PC-3 (cell line): ENCODE measurements around the gene RCAN2. TPM values are rescaled to one million over a fixed set of nuclear protein-coding genes. Genes with fewer than 3 reads are reported as not detected.

Experiments used
- ATAC-seq: fragments of 200-7000 bp; cut with Tn5 transposase; 2 replicates; pipeline ENCODE4 v1.9.1; 2020; ENCODE audit warnings: mild to moderate bottlenecking, moderate library complexity
- BruUV-seq: library from RNA; stranded (reverse); fragments of 400-500 nt; replicated peaks from 2 replicates; lab custom pipeline; 2021; lab: Mats Ljungman, UMichigan
- CTCF ChIA-PET: fragments of 300-600 bp; sonication (Branson Sonifier 250); formaldehyde crosslinking; loops from one replicate; lab custom pipeline; 2022; ENCODE audit warnings: antibody characterized with exemption; lab: Charles Lee
- POLR2A ChIA-PET: fragments of 300-600 bp; sonication (Branson Sonifier 250); formaldehyde crosslinking; loops from one replicate; lab custom pipeline; 2022; ENCODE audit warnings: antibody characterized with exemption; ENCODE audit not compliant: unreplicated experiment; lab: Charles Lee
- DNase-seq: peaks from one replicate; pipeline ENCODE4 v3.0.0-alpha.2; 2015
- H2AFZ ChIP-seq: fragments of 300-600 bp; sonication (generic); 2 replicates; pipeline ENCODE4 v1.6.0; 2016; ENCODE audit warnings: antibody characterized with exemption, low read length
- H3F3A ChIP-seq: fragments of 300-600 bp; sonication (generic); one replicate; pipeline ENCODE4 v1.6.0; 2017; ENCODE audit warnings: antibody characterized with exemption, low read length, control low read depth, mild to moderate bottlenecking; ENCODE audit not compliant: unreplicated experiment
- H3K27ac ChIP-seq: fragments of 300-600 bp; sonication (generic); 2 replicates; pipeline ENCODE4 v1.5.1; 2016; ENCODE audit warnings: mild to moderate bottlenecking, low read length
- H3K27me3 ChIP-seq: fragments of 300-600 bp; sonication (generic); 2 replicates; pipeline ENCODE4 v1.6.1; 2016; ENCODE audit warnings: low read length, mixed read lengths
- H3K36me3 ChIP-seq: fragments of 300-600 bp; sonication (generic); 2 replicates; pipeline ENCODE4 v1.6.1; 2016; ENCODE audit warnings: low read depth, mixed run types, low read length, mixed read lengths
- H3K4me1 ChIP-seq: fragments of 300-600 bp; sonication (generic); 2 replicates; pipeline ENCODE4 v1.5.1; 2016; ENCODE audit warnings: low read length; ENCODE audit not compliant: insufficient read depth
- H3K4me2 ChIP-seq: fragments of 300-600 bp; sonication (generic); 2 replicates; pipeline ENCODE4 v1.6.0; 2016; ENCODE audit warnings: low read length
- H3K4me3 ChIP-seq: fragments of 300-600 bp; sonication (generic); 2 replicates; pipeline ENCODE4 v1.5.1; 2016; ENCODE audit warnings: mild to moderate bottlenecking, low read length, mixed read lengths
- H3K79me2 ChIP-seq: fragments of 300-600 bp; sonication (generic); 2 replicates; pipeline ENCODE4 v1.6.1; 2017; ENCODE audit warnings: low read length, mixed read lengths
- H3K9ac ChIP-seq: fragments of 300-600 bp; sonication (generic); 2 replicates; pipeline ENCODE4 v1.6.0; 2016; ENCODE audit warnings: mild to moderate bottlenecking, low read length
- H3K9me2 ChIP-seq: fragments of 300-600 bp; sonication (generic); replicated peaks from 2 replicates; pipeline ENCODE4 v1.6.1; 2016; ENCODE audit warnings: mixed run types, low read length, mixed read lengths
- H3K9me3 ChIP-seq: fragments of 300-600 bp; sonication (generic); 2 replicates; pipeline ENCODE4 v1.6.1; 2016; ENCODE audit warnings: low read length, mixed read lengths
- H4K20me1 ChIP-seq: fragments of 300-600 bp; sonication (generic); 2 replicates; pipeline ENCODE4 v1.6.1; 2016; ENCODE audit warnings: low read length, mixed read lengths
- CTCF ChIP-seq: fragments of 300-600 bp; sonication (generic); conservative IDR thresholded peaks from 2 replicates; pipeline ENCODE4 v1.5.1; 2017; ENCODE audit warnings: antibody characterized with exemption, low read depth, mild to moderate bottlenecking, low read length
- EZH2 ChIP-seq: fragments of 300-600 bp; sonication (generic); IDR thresholded peaks from one replicate; pipeline ENCODE4 v1.6.1; 2017; ENCODE audit warnings: antibody characterized with exemption, mild to moderate bottlenecking, low read length; ENCODE audit not compliant: unreplicated experiment
- EZH2phosphoT487 ChIP-seq: fragments of 300-600 bp; sonication (generic); IDR thresholded peaks from 2 replicates; pipeline ENCODE4 v1.6.1; 2018; ENCODE audit warnings: mild to moderate bottlenecking, antibody characterized with exemption, low read length, borderline replicate concordance
- intact Hi-C: fragments of 100-400 bp; cut with micrococcal nuclease; formaldehyde crosslinking; loops from 2 replicates; pipeline ENCODE4 v1.9.0; 2023
- total RNA-seq: library from RNA; depleted of rRNA; stranded (reverse); fragments of >200 nt; gene quantifications from 2 replicates; pipeline ENCODE4 v1.2.3, GENCODE V29; 2014

The RCAN2 gene
- total RNA-seq, 1 experiment from 2014 or later: not detected

- Histone ChIP-seq H3K27ac (no peak overlapping the region), H3K27me3 (peaks cover 40% of the 10 kb centered on the region), H3K4me2 (no peak overlapping the region), H3K4me1 (peaks cover 18% of the 10 kb centered on the region), H3K4me3 (no peak overlapping the region), H3K36me3 (no peaks in the 10 kb centered on the region), H3K9me3 (no peaks in the 10 kb centered on the region), H3K9me2 (no peaks in the 10 kb centered on the region), H3F3A (no peaks in the 10 kb centered on the region), H3K9ac (no peak overlapping the region), H4K20me1 (no peaks in the 10 kb centered on the region), H3K79me2 (no peaks in the 10 kb centered on the region), H2AFZ (no peak overlapping the region)
- POLR2A ChIA-PET: no interaction called here
- CTCF ChIA-PET: no interaction called here
- intact Hi-C loops: no loop called here
- ATAC-seq (no peak), DNase-seq (no peak)
- TF ChIP-seq EZH2 (no peak), CTCF (no peak), EZH2phosphoT487 (no peak)
- no TSS peak for BruUV-seq
These were observed 167.2 kb downstream of the RCAN2 start for GRCh38 chr6:46323966-46324622.

GRCh38 chr6:46323312-46323965 lies 167.8 kb downstream of the RCAN2 start:
- Histone ChIP-seq H3K4me2 (no peak overlapping the region), H3K9me2 (no peaks in the 10 kb centered on the region), H4K20me1 (no peaks in the 10 kb centered on the region), H3K9ac (no peak overlapping the region), H3K9me3 (no peaks in the 10 kb centered on the region), H3K36me3 (no peaks in the 10 kb centered on the region), H3K4me1 (peaks cover 18% of the 10 kb centered on the region), H3K4me3 (no peak overlapping the region), H3K27ac (no peak overlapping the region), H2AFZ (no peak overlapping the region), H3K79me2 (no peaks in the 10 kb centered on the region), H3F3A (no peaks in the 10 kb centered on the region), H3K27me3 (peaks cover 40% of the 10 kb centered on the region)
- TF ChIP-seq EZH2phosphoT487 (no peak), EZH2 (no peak), CTCF (no peak)
- peak; percentile 79 for ATAC-seq
- DNase-seq: peak; percentile 80
- intact Hi-C loops: no loop called here
- BruUV-seq: no TSS peak
- CTCF ChIA-PET: no interaction called here
- POLR2A ChIA-PET: no interaction called here

GRCh38 chr6:46320505-46320904 lies 170.7 kb downstream of the RCAN2 start:
- no peak overlapping the region for H3K27ac ChIP-seq
- H3F3A ChIP-seq: no peaks in the 10 kb centered on the region
- POLR2A ChIA-PET: no interaction called here
- no TSS peak for BruUV-seq
- TF ChIP-seq EZH2 (no peak), EZH2phosphoT487 (no peak), CTCF (no peak)
- CTCF ChIA-PET: no interaction called here
- peaks cover 12% of the 10 kb centered on the region for H3K4me1 ChIP-seq
- H3K9me3 ChIP-seq: no peaks in the 10 kb centered on the region
- H3K9ac ChIP-seq: no peak overlapping the region
- intact Hi-C loops: no loop called here
- ATAC-seq (no peak), DNase-seq (no peak)
- H2AFZ ChIP-seq: no peak overlapping the region
- no peaks in the 10 kb centered on the region for H4K20me1 ChIP-seq
- H3K79me2 ChIP-seq: no peaks in the 10 kb centered on the region
- H3K27me3 ChIP-seq: peaks cover 32% of the 10 kb centered on the region
- H3K4me3 ChIP-seq: no peak overlapping the region
- H3K4me2 ChIP-seq: no peak overlapping the region
- no peaks in the 10 kb centered on the region for H3K9me2 ChIP-seq
- no peaks in the 10 kb centered on the region for H3K36me3 ChIP-seq
